IMR-90 (cell line): ENCODE results near the gene TEDC2. TPM values are rescaled to one million over a fixed set of nuclear protein-coding genes. Genes with fewer than 3 reads are reported as not detected.
A peak's percentile ranks its signal among the peaks of the same experiment; 100 is the strongest.

Experiments used
- ATAC-seq: fragments of 200-7000 bp; cut with Tn5 transposase; 2 replicates; pipeline ENCODE4 v1.9.1; 2020; ENCODE audit warnings: low read depth, mild to moderate bottlenecking, moderate library complexity
- BruUV-seq: library from RNA; stranded (reverse); fragments of 400-500 nt; replicated peaks from 2 replicates; lab custom pipeline; 2021; lab: Mats Ljungman, UMichigan
- CTCF ChIA-PET: fragments of 300-600 bp; formaldehyde crosslinking; extraction: SDS; loops from one replicate; lab custom pipeline; 2021; ENCODE audit warnings: antibody characterized with exemption; lab: Yijun Ruan, JAX
- POLR2A ChIA-PET: fragments of 300-600 bp; sonication (Branson Sonifier 250); formaldehyde crosslinking; loops from one replicate; lab custom pipeline; 2022; ENCODE audit warnings: antibody characterized with exemption; ENCODE audit not compliant: unreplicated experiment; lab: Charles Lee
- DNase-seq: peaks from one replicate; pipeline ENCODE4 v3.0.0; 2013
- H2AFZ ChIP-seq: replicated peaks from 2 replicates; pipeline ENCODE3; 2013; ENCODE audit warnings: low read length, mild to moderate bottlenecking; ENCODE audit not compliant: poor library complexity
- H2AK5ac ChIP-seq: 2 replicates; pipeline ENCODE4 v1.6.1; 2013; ENCODE audit warnings: low read depth, low read length, inconsistent platforms
- H2AK9ac ChIP-seq: replicated peaks from 2 replicates; pipeline ENCODE3; 2013; ENCODE audit warnings: mild to moderate bottlenecking, low read depth, low read length, moderate library complexity; ENCODE audit not compliant: poor library complexity
- H2BK120ac ChIP-seq: 2 replicates; pipeline ENCODE4 v1.6.1; 2013; ENCODE audit warnings: low read depth, low read length, inconsistent platforms
- H2BK15ac ChIP-seq: 3 replicates; pipeline ENCODE4 v1.6.1; 2013; ENCODE audit warnings: low read depth, low read length, inconsistent platforms
- H2BK20ac ChIP-seq: 2 replicates; pipeline ENCODE4 v1.6.1; 2013; ENCODE audit warnings: low read depth, mild to moderate bottlenecking, inconsistent platforms, low read length, moderate library complexity
- H2BK5ac ChIP-seq: 2 replicates; pipeline ENCODE4 v1.6.1; 2013; ENCODE audit warnings: mild to moderate bottlenecking, low read depth, low read length, inconsistent platforms; ENCODE audit not compliant: poor library complexity, severe bottlenecking
- H3K14ac ChIP-seq: replicated peaks from 2 replicates; pipeline ENCODE4 v1.6.1; 2013; ENCODE audit warnings: low read depth, low read length, inconsistent platforms
- H3K18ac ChIP-seq: 2 replicates; pipeline ENCODE4 v1.6.1; 2013; ENCODE audit warnings: low read depth, low read length, control low read depth
- H3K23ac ChIP-seq: 2 replicates; pipeline ENCODE4 v1.6.1; 2013; ENCODE audit warnings: low read depth, low read length, inconsistent platforms
- H3K27ac ChIP-seq: 2 replicates; pipeline ENCODE4 v1.5.1; 2013; ENCODE audit warnings: mild to moderate bottlenecking, control low read depth, low read length; ENCODE audit not compliant: insufficient read depth
- H3K27me3 ChIP-seq: 2 replicates; pipeline ENCODE4 v1.6.1; 2013; ENCODE audit warnings: low read length; ENCODE audit not compliant: control insufficient read depth, insufficient read depth
- H3K36me3 ChIP-seq: 2 replicates; pipeline ENCODE4 v1.6.1; 2013; ENCODE audit warnings: low read length, mixed read lengths; ENCODE audit not compliant: control insufficient read depth, insufficient read depth
- H3K4ac ChIP-seq: 2 replicates; pipeline ENCODE4 v1.6.1; 2013; ENCODE audit warnings: low read depth, low read length, inconsistent platforms
- H3K4me1 ChIP-seq: 2 replicates; pipeline ENCODE4 v1.6.1; 2013; ENCODE audit warnings: low read length, mixed read lengths; ENCODE audit not compliant: control insufficient read depth, insufficient read depth
- H3K4me2 ChIP-seq: 2 replicates; pipeline ENCODE4 v1.6.1; 2013; ENCODE audit warnings: low read depth, mild to moderate bottlenecking, control low read depth, low read length, moderate library complexity
- H3K4me3 ChIP-seq: 2 replicates; pipeline ENCODE4 v1.5.1; 2013; ENCODE audit warnings: low read depth, mild to moderate bottlenecking, control low read depth, low read length, moderate library complexity; ENCODE audit not compliant: insufficient read depth
- H3K56ac ChIP-seq: 2 replicates; pipeline ENCODE4 v1.6.1; 2013; ENCODE audit warnings: low read length, inconsistent platforms; ENCODE audit not compliant: insufficient read depth; ENCODE audit errors: extremely low read depth
- H3K79me1 ChIP-seq, 2 experiments: 2 replicates each; pipeline ENCODE4 v1.6.1; 2013; ENCODE audit warnings: low read length in 2 of 2, inconsistent platforms in 1 of 2, low read depth in 1 of 2
- H3K9ac ChIP-seq: 2 replicates; pipeline ENCODE4 v1.6.1; 2013; ENCODE audit warnings: low read depth, low read length, control low read depth
- H3K9me1 ChIP-seq: 2 replicates; pipeline ENCODE4 v1.6.1; 2013; ENCODE audit warnings: low read length, inconsistent platforms; ENCODE audit not compliant: insufficient read depth
- H3K9me3 ChIP-seq: 2 replicates; pipeline ENCODE4 v1.6.1; 2013; ENCODE audit warnings: low read length; ENCODE audit not compliant: control insufficient read depth, insufficient read depth
- H4K20me1 ChIP-seq: 2 replicates; pipeline ENCODE4 v1.6.1; 2013; ENCODE audit warnings: low read length, inconsistent platforms; ENCODE audit not compliant: insufficient read depth
- H4K5ac ChIP-seq: 2 replicates; pipeline ENCODE4 v1.6.1; 2013; ENCODE audit warnings: mild to moderate bottlenecking, low read depth, low read length, control low read depth
- H4K8ac ChIP-seq, 2 experiments: 2 replicates each; pipeline ENCODE4 v1.6.1; 2013; ENCODE audit warnings: low read depth in 2 of 2, low read length in 2 of 2, control low read depth in 1 of 2, inconsistent platforms in 1 of 2
- H4K91ac ChIP-seq: 2 replicates; pipeline ENCODE4 v1.6.1; 2013; ENCODE audit warnings: low read depth, low read length, inconsistent platforms; ENCODE audit not compliant: insufficient read depth
- BHLHE40 ChIP-seq: fragments of 150-350 bp; IDR thresholded peaks from 2 replicates; pipeline ENCODE4 v1.6.1; 2016; ENCODE audit warnings: mild to moderate bottlenecking, low read depth, low read length
- CTCF ChIP-seq: conservative IDR thresholded peaks from 2 replicates; pipeline ENCODE4 v1.5.1; 2012; ENCODE audit warnings: mild to moderate bottlenecking, low read depth, low read length, improper control_type of control experiment
- RAD21 ChIP-seq: IDR thresholded peaks from 2 replicates; pipeline ENCODE4 v1.6.1; 2012; ENCODE audit warnings: low read length, improper control_type of control experiment
- SMC3 ChIP-seq: fragments of 150-350 bp; IDR thresholded peaks from 2 replicates; pipeline ENCODE4 v1.6.1; 2016; ENCODE audit warnings: low read depth, mild to moderate bottlenecking, antibody characterized with exemption, low read length, moderate library complexity
- USF2 ChIP-seq: fragments of 150-350 bp; IDR thresholded peaks from 2 replicates; pipeline ENCODE4 v1.6.1; 2017; ENCODE audit warnings: mild to moderate bottlenecking, antibody characterized with exemption, low read length, low read depth
- WGBS, 2 experiments: methylation state at CpG; one replicate each; pipeline versions ENCODE4 v1.1.5 to v1.1.7; 2013; ENCODE audit warnings: missing lambda C conversion rate in 2 of 2; ENCODE audit not compliant: insufficient read length in 1 of 2; ENCODE audit errors: extremely low coverage in 2 of 2; 5-methylcytosine and 5-hydroxymethylcytosine counted together
- dilution Hi-C: fragments of 300-500 bp; cut with HindIII; formaldehyde crosslinking; loops from one replicate; pipeline ENCODE4 v1.14.3; 2018; ENCODE audit warnings: low sequenced_read_pairs; ENCODE audit not compliant: unreplicated experiment
- in situ Hi-C: fragments of 300-500 bp; cut with MboI; formaldehyde crosslinking; loops from 3 replicates; pipeline ENCODE4 v1.14.3; 2019; ENCODE audit warnings: low sequenced_read_pairs, inconsistent platforms, mixed read lengths
- intact Hi-C: fragments of 100-400 bp; cut with micrococcal nuclease; formaldehyde crosslinking; loops from 2 replicates; pipeline ENCODE4 v1.10.0; 2022
- polyA plus RNA-seq, 3 experiments: library from polyadenylated mRNA; depleted of rRNA; stranded (reverse); fragments of >200 nt; gene quantifications; 2 replicates each; pipeline ENCODE4 v1.2.3, GENCODE V29; 2012; ENCODE audit warnings: low replicate concordance in 1 of 3
- total RNA-seq: library from RNA; depleted of rRNA; stranded (reverse); fragments of >200 nt; gene quantifications from 2 replicates; pipeline ENCODE4 v1.2.3, GENCODE V29; 2012

The TEDC2 gene
- total and polyA plus RNA-seq, 2 of the 4 experiments (the other 2 are of a cell fraction): 3.6 to 7.3 TPM

- Histone ChIP-seq H4K20me1 (peaks cover 21% of the 10 kb centered on the region), H3K9ac (peak overlapping the region; percentile 39; the same call in 1 of the 2 replicates), H2AK5ac (peak overlapping the region; percentile 44; the same call in 1 of the 2 replicates), H3K4me1 (peaks cover 28% of the 10 kb centered on the region), H2BK20ac (no peak overlapping the region), H3K9me1 (peaks cover 11% of the 10 kb centered on the region; the same call in 1 of the 2 replicates), H3K56ac (no peak overlapping the region), H3K14ac (no peak overlapping the region), H3K36me3 (peaks cover 2% of the 10 kb centered on the region; the same call in 1 of the 2 replicates), H2BK120ac (no peak overlapping the region), H2AFZ (peak overlapping the region; percentile 80), H3K4me3 (no peak overlapping the region), H3K79me1 (peaks cover 34 to 73% of the 10 kb centered on the region in 2 experiments), H3K27ac (peak overlapping the region; percentile 37; the same call in 1 of the 2 replicates), H3K27me3 (no peaks in the 10 kb centered on the region), H2AK9ac (peak overlapping the region; percentile 87), H3K4ac (no peak overlapping the region), H2BK15ac (no peak overlapping the region), H3K9me3 (no peaks in the 10 kb centered on the region), H4K8ac (peak overlapping the region in 1 of 2 experiments; percentile 69; a peak in 1 of 4 replicates), H3K4me2 (peak overlapping the region; percentile 14; the same call in 1 of the 2 replicates), H3K23ac (no peak overlapping the region; the same call in 1 of the 2 replicates), H4K91ac (no peak overlapping the region), H4K5ac (no peak overlapping the region; the same call in 1 of the 2 replicates), H3K18ac (no peak overlapping the region), H2BK5ac (no peak overlapping the region)
- WGBS, 2 experiments: 72% methylated on average over 17 of the region's 29 CpGs; no CpG with 5 or more reads in 1 of the 2 experiments
- ChIA-PET CTCF (no interaction called here), POLR2A (no interaction called here)
- in situ Hi-C loops (no loop called here), dilution Hi-C loops (no loop called here), intact Hi-C loops (no loop called here)
- ATAC-seq: peak; percentile 24
- peak; percentile 23 for DNase-seq
- no TSS peak for BruUV-seq
- TF ChIP-seq CTCF: peak; percentile 34; the same call in 1 of the 2 replicates
- no peak for TF ChIP-seq BHLHE40
- peak; percentile 42 for TF ChIP-seq RAD21
- peak; percentile 24; the same call in 1 of the 2 replicates for TF ChIP-seq SMC3
- peak; percentile 58 for TF ChIP-seq USF2
Measured at GRCh38 chr16:2486645-2487516, 27.0 kb downstream of the TEDC2 start.
